Hair follicle dermal papilla cell (primary cell): ENCODE measurements around the gene WASHC3. TPM values are rescaled to one million over a fixed set of nuclear protein-coding genes. Genes with fewer than 3 reads are reported as not detected.

Experiments used
- total RNA-seq: library from RNA; depleted of rRNA; stranded (reverse); fragments of >200 nt; gene quantifications from 2 replicates; pipeline ENCODE4 v1.2.3, GENCODE V29; 2012

The WASHC3 gene, protein sequence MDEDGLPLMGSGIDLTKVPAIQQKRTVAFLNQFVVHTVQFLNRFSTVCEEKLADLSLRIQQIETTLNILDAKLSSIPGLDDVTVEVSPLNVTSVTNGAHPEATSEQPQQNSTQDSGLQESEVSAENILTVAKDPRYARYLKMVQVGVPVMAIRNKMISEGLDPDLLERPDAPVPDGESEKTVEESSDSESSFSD
- total RNA-seq: 69.9 and 93.9 TPM in 2 replicates

GRCh38 chr12:102061560-102062418 lies at the start of gene WASHC3:
WASHC3 (minus strand) TSS chr12:102061991; CDS start chr12:102061962, 29 bp downstream.

Other genes with a start within 250 kb of the WASHC3 start
- gene GNPTAB, start 231.0 kb downstream of the WASHC3 start, total RNA-seq: 36.0 and 44.2 TPM in 2 replicates
- gene DRAM1, start 184.4 kb downstream of the WASHC3 start, total RNA-seq: 95.7 and 108 TPM in 2 replicates
- 19.3 and 29.6 TPM in 2 replicates for gene NUP37, start 58.1 kb upstream of the WASHC3 start, total RNA-seq
- 5.0 TPM in 2 replicates for gene PARPBP, start 58.2 kb upstream of the WASHC3 start, total RNA-seq
- not detected in 2 replicates for gene PMCH, start 135.8 kb upstream of the WASHC3 start, total RNA-seq